NCI-H460 (cell line): ENCODE measurements around the gene MAP2. TPM values are rescaled to one million over a fixed set of nuclear protein-coding genes. Genes with fewer than 3 reads are reported as not detected.

ENCODE experiments used
- DNase-seq: peaks from one replicate; pipeline ENCODE4 v3.0.0-alpha.2; 2016; ENCODE audit warnings: low read depth; ENCODE audit errors: extremely low read depth
- total RNA-seq: library from RNA; depleted of rRNA; stranded (reverse); fragments of >200 nt; shearing (Covaris generic); gene quantifications from 2 replicates; pipeline ENCODE4 v1.2.3, GENCODE V29; 2014

MAP2 gene
- total RNA-seq, 1 experiment from 2014 or later: 28.0 TPM

GRCh38 chr2:209688385-209688784, 264.5 kb downstream of the MAP2 start:
- no peak for DNase-seq

- no peak for DNase-seq
Measured at GRCh38 chr2:209690029-209690754, 266.3 kb downstream of the MAP2 start.

GRCh38 chr2:209694748-209695147, 270.9 kb downstream of the MAP2 start:
- no peak for DNase-seq

- DNase-seq: no peak
Measured at GRCh38 chr2:209696836-209697711, 273.2 kb downstream of the MAP2 start.

GRCh38 chr2:209702775-209703174, 278.9 kb downstream of the MAP2 start:
- DNase-seq: no peak

- DNase-seq: no peak
Measured at GRCh38 chr2:209713219-209713618, 289.4 kb downstream of the MAP2 start.

GRCh38 chr2:209719034-209719433, 295.2 kb downstream of the MAP2 start:
- no peak for DNase-seq

GRCh38 chr2:209721497-209721896, 297.6 kb downstream of the MAP2 start:
- DNase-seq: no peak

GRCh38 chr2:209726311-209726710, 302.5 kb downstream of the MAP2 start:
- no peak for DNase-seq

GRCh38 chr2:209727077-209727476, 303.2 kb downstream of the MAP2 start:
- no peak for DNase-seq

- no peak for DNase-seq
Measured at GRCh38 chr2:209734805-209735204, 311.0 kb downstream of the MAP2 start.

- no peak for DNase-seq
Measured at GRCh38 chr2:209741953-209742352, 318.1 kb downstream of the MAP2 start.

- no peak for DNase-seq
Measured at GRCh38 chr2:209753020-209753419, 329.2 kb downstream of the MAP2 start.

- no peak for DNase-seq
Measured at GRCh38 chr2:209757163-209757562, 333.3 kb downstream of the MAP2 start.

- no peak for DNase-seq
Measured at GRCh38 chr2:209761566-209761965, 337.7 kb downstream of the MAP2 start.

GRCh38 chr2:209762563-209762962, 338.7 kb downstream of the MAP2 start:
- no peak for DNase-seq

GRCh38 chr2:209763106-209763505, 339.3 kb downstream of the MAP2 start:
- no peak for DNase-seq

GRCh38 chr2:209766613-209767012, 342.8 kb downstream of the MAP2 start:
- no peak for DNase-seq

GRCh38 chr2:209767316-209767715, 343.5 kb downstream of the MAP2 start:
- DNase-seq: no peak

- DNase-seq: no peak
Measured at GRCh38 chr2:209768557-209768956, 344.7 kb downstream of the MAP2 start.

- DNase-seq: peak; percentile 56
Measured at GRCh38 chr2:209771474-209772289, 347.8 kb downstream of the MAP2 start, which contains the start of gene UNC80. UNC80 (plus strand) TSS chr2:209771832; CDS start chr2:209772073, 241 bp downstream.
